GM12878 (cell line): Measurements from ENCODE around the gene LGALS1. TPM values are rescaled to one million over a fixed set of nuclear protein-coding genes. Genes with fewer than 3 reads are reported as not detected.

Experiments used
- CEBPB ChIP-seq, 2 experiments: fragments of 150-350 bp in 1 of 2; IDR thresholded peaks; 2 replicates each; pipeline ENCODE4 v1.6.1; 2012 to 2014; ENCODE audit warnings: low read depth in 2 of 2, low read length in 2 of 2, borderline replicate concordance in 1 of 2, inconsistent platforms in 1 of 2
- EGR1 ChIP-seq, 2 experiments: IDR thresholded peaks; 1 replicate in 1 of 2; 2 replicates in 1 of 2; pipeline ENCODE4 v1.6.1; 2011 to 2012; ENCODE audit warnings: low read depth in 2 of 2, low read length in 2 of 2, borderline replicate concordance in 1 of 2, mild to moderate bottlenecking in 1 of 2, moderate library complexity in 1 of 2
- FOXM1 ChIP-seq: IDR thresholded peaks from 2 replicates; pipeline ENCODE4 v1.6.1; 2012; ENCODE audit warnings: low read depth, mild to moderate bottlenecking, inconsistent platforms, low read length, moderate library complexity
- IKZF2 ChIP-seq, 2 experiments: fragments of 450-650 bp; IDR thresholded peaks; 2 replicates each; pipeline ENCODE4 v1.6.1; 2017; ENCODE audit warnings: mild to moderate bottlenecking in 2 of 2, moderate library complexity in 2 of 2
- IRF4 ChIP-seq: IDR thresholded peaks from 2 replicates; pipeline ENCODE4 v1.6.1; 2011; ENCODE audit warnings: low read depth, low read length
- KAT2A ChIP-seq: conservative IDR thresholded peaks from 2 replicates; pipeline ENCODE4 v1.6.1; 2011; ENCODE audit warnings: low read depth, low read length; ENCODE audit not compliant: control insufficient read depth
- MYC ChIP-seq: IDR thresholded peaks from 2 replicates; pipeline ENCODE4 v1.6.1; 2011; ENCODE audit warnings: mild to moderate bottlenecking, low read length, moderate library complexity, inconsistent platforms; ENCODE audit not compliant: insufficient read depth, insufficient replicate concordance, insufficient read length, severe bottlenecking
- POLR2AphosphoS2 ChIP-seq: IDR thresholded peaks from 2 replicates; pipeline ENCODE4 v1.6.1; 2011; ENCODE audit warnings: low read depth, mild to moderate bottlenecking, low read length, improper control_type of control experiment, moderate library complexity
- RFX5 ChIP-seq: IDR thresholded peaks from 2 replicates; pipeline ENCODE4 v1.6.1; 2011; ENCODE audit warnings: low read depth, low read length, improper control_type of control experiment
- SIX5 ChIP-seq: IDR thresholded peaks from 2 replicates; pipeline ENCODE4 v1.6.1; 2011; ENCODE audit warnings: mild to moderate bottlenecking, low read depth, low read length, moderate library complexity; ENCODE audit not compliant: severe bottlenecking
- SP1 ChIP-seq: IDR thresholded peaks from one replicate; pipeline ENCODE4 v1.6.1; 2011; ENCODE audit warnings: low read depth, low read length
- SREBF1 ChIP-seq: IDR thresholded peaks from 2 replicates; pipeline ENCODE4 v1.6.1; 2012; ENCODE audit warnings: mild to moderate bottlenecking, low read length
- SUPT20H ChIP-seq: IDR thresholded peaks from 2 replicates; pipeline ENCODE4 v1.6.1; 2011; ENCODE audit warnings: low read depth, mild to moderate bottlenecking, low read length, moderate library complexity, borderline replicate concordance; ENCODE audit not compliant: control insufficient read depth
- TCF12 ChIP-seq: IDR thresholded peaks from 2 replicates; pipeline ENCODE4 v1.6.1; 2011; ENCODE audit warnings: low read depth, mild to moderate bottlenecking, low read length
- TCF7 ChIP-seq: IDR thresholded peaks from 2 replicates; pipeline ENCODE4 v1.6.1; 2014; ENCODE audit warnings: antibody characterized with exemption, borderline replicate concordance
- ZZZ3 ChIP-seq: IDR thresholded peaks from 2 replicates; pipeline ENCODE4 v1.6.1; 2011; ENCODE audit warnings: low read depth; ENCODE audit not compliant: control insufficient read depth, insufficient read length
- polyA plus RNA-seq, 11 experiments: library from polyadenylated mRNA; depleted of rRNA in 4 of 11; unstranded in 6 of 11; stranded (reverse) in 5 of 11; fragments of >200 nt; fragmentation: Nextera tagmentation in 4 of 11; fragmentation: Illumina TruSeq in 1 of 11; extraction: Ambion mirVana in 4 of 11; extraction: Trizol in 1 of 11; gene quantifications; 1 replicate in 1 of 11; 2 replicates in 10 of 11; pipeline versions ENCODE4 v1.2.1 to v1.2.3, GENCODE V29; 2011 to 2016; ENCODE audit warnings: inconsistent platforms in 2 of 11, missing spikeins in 2 of 11, low read depth in 1 of 11
- total RNA-seq, 4 experiments: library from RNA; depleted of rRNA in 3 of 4; stranded (reverse); fragments of >200 nt in 3 of 4; fragmentation: Illumina TruSeq in 1 of 4; extraction: Trizol in 1 of 4; gene quantifications; 2 replicates each; pipeline versions ENCODE4 v1.2.1 to v1.2.3, GENCODE V29; 2013 to 2021
- TF ChIP-seq, protein P1 (sequence below): fragments of 450-650 bp; IDR thresholded peaks from 2 replicates; pipeline ENCODE4 v1.6.1; 2016; ENCODE audit warnings: mild to moderate bottlenecking
- TF ChIP-seq, protein P2 (sequence below): IDR thresholded peaks from 2 replicates; pipeline ENCODE4 v1.6.1; 2012; ENCODE audit warnings: low read length, inconsistent platforms
- TF ChIP-seq, protein P3 (sequence below): fragments of 450-650 bp; conservative IDR thresholded peaks from 2 replicates; pipeline ENCODE4 v1.6.1; 2017; ENCODE audit warnings: mild to moderate bottlenecking, moderate library complexity
- TF ChIP-seq, protein P4 (sequence below): IDR thresholded peaks from 2 replicates; pipeline ENCODE4 v1.6.1; 2011; ENCODE audit warnings: borderline replicate concordance, low read depth, mild to moderate bottlenecking, moderate library complexity, mixed read lengths, low read length; ENCODE audit not compliant: insufficient read depth; ENCODE audit errors: extremely low read length
- TF ChIP-seq, protein P5 (sequence below): fragments of 450-650 bp; IDR thresholded peaks from 2 replicates; pipeline ENCODE4 v1.6.1; 2014; ENCODE audit warnings: mild to moderate bottlenecking

The LGALS1 gene
- total and polyA plus RNA-seq, 10 of the 15 experiments (the other 5 are each of a cell fraction or from before 2014, with no cell fraction given): 312 to 1,889 (median 706) TPM

DNA sequence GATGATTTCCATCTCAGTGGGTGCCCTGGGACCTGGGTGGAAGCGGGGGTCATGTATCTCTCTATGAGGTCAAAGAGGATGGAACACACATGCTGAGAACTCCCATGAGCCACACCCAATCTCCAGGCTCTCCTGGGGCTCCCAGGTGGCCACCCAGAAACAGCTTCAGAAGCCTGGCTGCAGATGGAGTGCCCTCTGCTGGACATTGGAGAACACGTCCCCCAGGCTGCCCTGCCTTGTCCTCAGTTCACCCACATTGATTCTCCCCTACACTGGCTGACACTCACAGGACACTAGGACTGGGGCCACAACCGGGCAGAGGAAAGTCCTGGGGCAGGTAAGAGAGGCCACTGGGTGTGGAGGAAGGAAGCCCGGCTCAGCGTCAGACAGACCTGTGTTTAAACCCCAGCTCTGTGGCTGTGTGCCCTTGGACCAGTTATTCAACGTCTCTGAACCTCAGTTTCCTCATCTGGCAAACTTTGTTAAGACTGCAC is 6.2 kb downstream of the LGALS1 start (continued):
- TF ChIP-seq, protein P1, sequence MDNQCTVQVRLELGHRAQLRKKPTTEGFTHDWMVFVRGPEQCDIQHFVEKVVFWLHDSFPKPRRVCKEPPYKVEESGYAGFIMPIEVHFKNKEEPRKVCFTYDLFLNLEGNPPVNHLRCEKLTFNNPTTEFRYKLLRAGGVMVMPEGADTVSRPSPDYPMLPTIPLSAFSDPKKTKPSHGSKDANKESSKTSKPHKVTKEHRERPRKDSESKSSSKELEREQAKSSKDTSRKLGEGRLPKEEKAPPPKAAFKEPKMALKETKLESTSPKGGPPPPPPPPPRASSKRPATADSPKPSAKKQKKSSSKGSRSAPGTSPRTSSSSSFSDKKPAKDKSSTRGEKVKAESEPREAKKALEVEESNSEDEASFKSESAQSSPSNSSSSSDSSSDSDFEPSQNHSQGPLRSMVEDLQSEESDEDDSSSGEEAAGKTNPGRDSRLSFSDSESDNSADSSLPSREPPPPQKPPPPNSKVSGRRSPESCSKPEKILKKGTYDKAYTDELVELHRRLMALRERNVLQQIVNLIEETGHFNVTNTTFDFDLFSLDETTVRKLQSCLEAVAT: no peak
- TF ChIP-seq IKZF2 (IDR thresholded peaks at IDR 0.05): no peak
- no peak for TF ChIP-seq KAT2A
- no peak for TF ChIP-seq FOXM1
- TF ChIP-seq RFX5: no peak
- TF ChIP-seq TCF7: no peak
- TF ChIP-seq SP1: no peak
- TF ChIP-seq MYC: no peak
- TF ChIP-seq SREBF1: no peak
- no peak for TF ChIP-seq SUPT20H
- TF ChIP-seq, protein P2, sequence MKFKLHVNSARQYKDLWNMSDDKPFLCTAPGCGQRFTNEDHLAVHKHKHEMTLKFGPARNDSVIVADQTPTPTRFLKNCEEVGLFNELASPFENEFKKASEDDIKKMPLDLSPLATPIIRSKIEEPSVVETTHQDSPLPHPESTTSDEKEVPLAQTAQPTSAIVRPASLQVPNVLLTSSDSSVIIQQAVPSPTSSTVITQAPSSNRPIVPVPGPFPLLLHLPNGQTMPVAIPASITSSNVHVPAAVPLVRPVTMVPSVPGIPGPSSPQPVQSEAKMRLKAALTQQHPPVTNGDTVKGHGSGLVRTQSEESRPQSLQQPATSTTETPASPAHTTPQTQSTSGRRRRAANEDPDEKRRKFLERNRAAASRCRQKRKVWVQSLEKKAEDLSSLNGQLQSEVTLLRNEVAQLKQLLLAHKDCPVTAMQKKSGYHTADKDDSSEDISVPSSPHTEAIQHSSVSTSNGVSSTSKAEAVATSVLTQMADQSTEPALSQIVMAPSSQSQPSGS: no peak
- TF ChIP-seq TCF12: 0 out of 2 replicates have a peak, but pooled peaks have one; percentile 28
- TF ChIP-seq, protein P3, sequence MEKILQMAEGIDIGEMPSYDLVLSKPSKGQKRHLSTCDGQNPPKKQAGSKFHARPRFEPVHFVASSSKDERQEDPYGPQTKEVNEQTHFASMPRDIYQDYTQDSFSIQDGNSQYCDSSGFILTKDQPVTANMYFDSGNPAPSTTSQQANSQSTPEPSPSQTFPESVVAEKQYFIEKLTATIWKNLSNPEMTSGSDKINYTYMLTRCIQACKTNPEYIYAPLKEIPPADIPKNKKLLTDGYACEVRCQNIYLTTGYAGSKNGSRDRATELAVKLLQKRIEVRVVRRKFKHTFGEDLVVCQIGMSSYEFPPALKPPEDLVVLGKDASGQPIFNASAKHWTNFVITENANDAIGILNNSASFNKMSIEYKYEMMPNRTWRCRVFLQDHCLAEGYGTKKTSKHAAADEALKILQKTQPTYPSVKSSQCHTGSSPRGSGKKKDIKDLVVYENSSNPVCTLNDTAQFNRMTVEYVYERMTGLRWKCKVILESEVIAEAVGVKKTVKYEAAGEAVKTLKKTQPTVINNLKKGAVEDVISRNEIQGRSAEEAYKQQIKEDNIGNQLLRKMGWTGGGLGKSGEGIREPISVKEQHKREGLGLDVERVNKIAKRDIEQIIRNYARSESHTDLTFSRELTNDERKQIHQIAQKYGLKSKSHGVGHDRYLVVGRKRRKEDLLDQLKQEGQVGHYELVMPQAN: no peak
- no peak for TF ChIP-seq SIX5
- TF ChIP-seq CEBPB (IDR thresholded peaks at IDR 0.05; ENCODE audit: borderline replicate concordance in 1 of 2, low read depth in 2 of 2, low read length in 2 of 2): no peak
- TF ChIP-seq ZZZ3: no peak
- 0 out of 3 replicates have a peak, but pooled peaks of 1 of the 2 experiments have one; percentile 20 for TF ChIP-seq EGR1 (IDR thresholded peaks at IDR 0.05; ENCODE audit: borderline replicate concordance in 1 of 2, low read depth in 2 of 2, low read length in 2 of 2)
- TF ChIP-seq, protein P4, sequence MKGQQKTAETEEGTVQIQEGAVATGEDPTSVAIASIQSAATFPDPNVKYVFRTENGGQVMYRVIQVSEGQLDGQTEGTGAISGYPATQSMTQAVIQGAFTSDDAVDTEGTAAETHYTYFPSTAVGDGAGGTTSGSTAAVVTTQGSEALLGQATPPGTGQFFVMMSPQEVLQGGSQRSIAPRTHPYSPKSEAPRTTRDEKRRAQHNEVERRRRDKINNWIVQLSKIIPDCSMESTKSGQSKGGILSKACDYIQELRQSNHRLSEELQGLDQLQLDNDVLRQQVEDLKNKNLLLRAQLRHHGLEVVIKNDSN: no peak
- TF ChIP-seq, protein P5, sequence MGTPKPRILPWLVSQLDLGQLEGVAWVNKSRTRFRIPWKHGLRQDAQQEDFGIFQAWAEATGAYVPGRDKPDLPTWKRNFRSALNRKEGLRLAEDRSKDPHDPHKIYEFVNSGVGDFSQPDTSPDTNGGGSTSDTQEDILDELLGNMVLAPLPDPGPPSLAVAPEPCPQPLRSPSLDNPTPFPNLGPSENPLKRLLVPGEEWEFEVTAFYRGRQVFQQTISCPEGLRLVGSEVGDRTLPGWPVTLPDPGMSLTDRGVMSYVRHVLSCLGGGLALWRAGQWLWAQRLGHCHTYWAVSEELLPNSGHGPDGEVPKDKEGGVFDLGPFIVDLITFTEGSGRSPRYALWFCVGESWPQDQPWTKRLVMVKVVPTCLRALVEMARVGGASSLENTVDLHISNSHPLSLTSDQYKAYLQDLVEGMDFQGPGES: no peak
- TF ChIP-seq POLR2AphosphoS2: no peak
- peak; percentile 55; the same call in 1 of the 2 replicates for TF ChIP-seq IRF4
